B cell (primary cell): ENCODE results near the gene FBXO8.

Experiments used
- CTCF ChIP-seq: fragments of 200-600 bp; IDR thresholded peaks from one replicate; pipeline ENCODE4 v1.8.0; 2022; ENCODE audit warnings: antibody characterized with exemption, mild to moderate bottlenecking
- EZH2 ChIP-seq: IDR thresholded peaks from 2 replicates; pipeline ENCODE4 v1.6.1; 2012; ENCODE audit warnings: borderline replicate concordance, low read depth, mild to moderate bottlenecking, moderate library complexity, low read length; ENCODE audit not compliant: insufficient read depth, poor library complexity, severe bottlenecking

- no peak for TF ChIP-seq CTCF
- TF ChIP-seq EZH2, result no peak
Observed at GRCh38 chr4:174236359-174236758, 47.1 kb downstream of the FBXO8 start.
